ENCODE measurements around the gene CEP44. TPM values are rescaled to one million over a fixed set of nuclear protein-coding genes. Genes with fewer than 3 reads are reported as not detected.

CEP44 gene, protein sequence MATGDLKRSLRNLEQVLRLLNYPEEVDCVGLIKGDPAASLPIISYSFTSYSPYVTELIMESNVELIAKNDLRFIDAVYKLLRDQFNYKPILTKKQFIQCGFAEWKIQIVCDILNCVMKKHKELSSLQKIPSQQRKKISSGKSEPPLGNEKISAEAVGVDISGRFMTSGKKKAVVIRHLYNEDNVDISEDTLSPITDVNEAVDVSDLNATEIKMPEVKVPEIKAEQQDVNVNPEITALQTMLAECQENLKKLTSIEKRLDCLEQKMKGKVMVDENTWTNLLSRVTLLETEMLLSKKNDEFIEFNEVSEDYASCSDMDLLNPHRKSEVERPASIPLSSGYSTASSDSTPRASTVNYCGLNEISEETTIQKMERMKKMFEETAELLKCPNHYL
- 10 to 100 TPM; 19.1 to 21.2 TPM for total RNA-seq

DNA sequence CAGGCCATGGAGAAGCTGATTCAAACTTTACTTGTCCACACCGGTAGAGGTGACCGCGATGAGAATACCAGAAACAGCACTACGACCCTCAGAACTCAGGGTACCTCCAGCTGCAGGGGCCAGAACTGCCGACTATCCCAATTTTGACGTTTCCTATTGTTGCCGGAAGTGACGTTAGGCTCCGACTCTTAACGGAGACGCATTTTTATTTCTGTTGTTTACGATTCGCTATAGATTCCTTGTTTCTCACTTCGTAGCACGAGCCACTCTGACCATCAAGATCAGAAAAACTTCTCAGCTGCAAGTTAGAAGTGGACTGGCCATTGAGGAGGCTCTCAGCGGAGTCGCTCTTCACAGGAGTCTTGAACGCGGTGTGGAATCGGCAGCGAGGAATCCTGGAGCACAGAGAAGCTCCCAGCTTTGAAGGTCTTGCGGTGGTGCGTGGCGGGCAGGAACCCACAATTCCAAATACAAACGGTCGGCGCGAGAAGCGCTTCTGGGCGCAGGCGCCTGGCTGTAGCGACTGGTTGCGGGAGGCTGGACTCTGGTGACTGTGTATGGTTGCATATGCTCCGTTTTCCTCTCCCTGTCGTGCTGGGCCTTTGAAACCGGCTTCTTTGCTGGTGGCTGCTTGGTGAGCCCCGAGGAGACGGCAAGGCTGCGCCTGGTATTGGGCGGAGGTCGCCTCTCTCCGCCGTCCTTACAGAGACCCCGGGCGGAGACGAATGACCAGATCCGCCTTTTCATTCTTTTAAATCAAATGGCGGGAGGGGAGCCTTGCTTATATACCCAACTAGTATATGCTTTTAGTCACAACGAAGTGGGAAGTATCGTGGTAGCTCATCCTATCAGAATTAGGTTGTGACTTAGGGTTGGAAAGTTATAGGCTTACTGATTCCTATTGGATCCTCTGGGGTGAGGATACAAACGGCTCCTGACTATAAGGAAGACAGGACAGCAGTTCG is at the start of gene CEP44, which contains the start of gene FBXO8:
TSS of gene CEP44 (plus strand) at position 405 of the 965 bp plus-strand sequence. CDS start 15,211 bp downstream, outside the sequence.
TSS of gene FBXO8 (minus strand) at position 161 of the 965 bp plus-strand sequence. CDS start 20,575 bp downstream, outside the sequence.
- POLR2A ChIA-PET: interaction anchor here (0.7 to 1.6 kb wide), 11 partner anchors 13 to 239 kb away, joined by 3 to 5 read pairs (median 3); partner anchors contain the start of gene HPGD
- H3K4me1 Mint-ChIP-seq (ENCODE audit: low read depth): peaks cover 61% of the 10 kb centered on the region
- peak; percentile 63 for ATAC-seq

DNA sequence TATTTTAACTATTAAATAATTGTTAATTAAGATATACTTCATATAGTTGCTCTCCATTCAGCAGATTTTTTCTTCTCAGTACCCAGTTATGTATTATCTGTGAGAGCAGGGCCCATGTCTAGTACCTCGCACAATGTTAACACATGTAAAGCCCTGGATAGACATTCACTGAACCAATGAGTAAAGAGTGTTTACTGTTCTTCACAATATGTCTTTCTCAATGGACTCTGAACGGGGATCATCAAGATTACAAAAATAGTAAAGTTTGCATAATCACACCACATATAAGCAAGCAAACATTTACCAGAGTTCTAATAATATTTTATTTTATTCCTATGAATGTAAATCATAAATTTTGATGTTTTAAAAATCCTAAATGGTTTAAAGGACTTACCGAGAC is 47.4 kb upstream of the CEP44 start:
- no peaks in the 10 kb centered on the region for H3K9me3 Mint-ChIP-seq (ENCODE audit: insufficient read depth)
- ATAC-seq: no peak
- no peak for DNase-seq
- no peaks in the 10 kb centered on the region for H3K27me3 Mint-ChIP-seq (ENCODE audit: low read depth)
- no peak overlapping the region for H3K4me3 Mint-ChIP-seq
- H3K4me1 Mint-ChIP-seq (ENCODE audit: low read depth): peaks cover 2% of the 10 kb centered on the region
- CTCF ChIA-PET: no interaction called here
- H3K27ac Mint-ChIP-seq: no peak overlapping the region
- H3K36me3 Mint-ChIP-seq (ENCODE audit: low read depth): no peaks in the 10 kb centered on the region
- POLR2A ChIA-PET: no interaction called here

More for the DNA sequence above, at the start of gene CEP44, which contains the start of gene FBXO8:
- DNase-seq: peak; percentile 71
- peak within 1 kb of the TSS; percentile 99 for H3K4me3 Mint-ChIP-seq
- CTCF ChIA-PET: interaction anchor here (1.4 to 3.0 kb wide), 2 partner anchors 35 to 37 kb away, joined by 3 to 9 read pairs; no protein-coding TSS in a partner anchor
- no peaks in the 10 kb centered on the region for H3K9me3 Mint-ChIP-seq (ENCODE audit: insufficient read depth)
- peaks cover 37% of the 10 kb centered on the region for H3K36me3 Mint-ChIP-seq (ENCODE audit: low read depth)
- peak within 1 kb of the TSS; percentile 100 for H3K27ac Mint-ChIP-seq
- no peaks in the 10 kb centered on the region for H3K27me3 Mint-ChIP-seq (ENCODE audit: low read depth)

DNA sequence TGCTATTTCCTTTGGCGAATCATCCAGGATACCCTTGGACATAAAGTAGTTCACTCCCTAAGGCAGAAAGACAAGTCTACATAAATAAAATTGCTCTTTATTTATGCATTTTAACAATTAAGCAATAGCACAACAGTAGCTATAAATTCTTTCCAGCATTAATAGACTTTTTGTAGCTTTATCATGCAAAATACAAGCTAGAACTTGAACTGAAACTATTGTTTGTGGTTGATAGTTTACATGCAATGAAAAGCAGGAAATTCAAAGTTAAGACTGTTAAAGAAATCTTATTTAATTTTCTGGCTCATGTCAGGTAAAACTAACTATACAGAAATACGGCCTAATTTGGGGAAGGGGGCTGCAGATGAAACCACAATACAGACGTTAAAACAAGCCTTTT is 42.5 kb upstream of the CEP44 start:
- ATAC-seq (no peak), DNase-seq (no peak)
- Mint-ChIP-seq H3K4me1 (ENCODE audit: low read depth) (peaks cover 2% of the 10 kb centered on the region), H3K36me3 (ENCODE audit: low read depth) (no peaks in the 10 kb centered on the region), H3K9me3 (ENCODE audit: insufficient read depth) (no peaks in the 10 kb centered on the region), H3K4me3 (no peak overlapping the region), H3K27ac (no peak overlapping the region), H3K27me3 (ENCODE audit: low read depth) (no peaks in the 10 kb centered on the region)
- ChIA-PET POLR2A (interaction anchor here (1.0 kb wide), 1 partner anchor 43 kb away, joined by 3 read pairs; the partner anchor contains the start of gene CEP44), CTCF (no interaction called here)

DNA sequence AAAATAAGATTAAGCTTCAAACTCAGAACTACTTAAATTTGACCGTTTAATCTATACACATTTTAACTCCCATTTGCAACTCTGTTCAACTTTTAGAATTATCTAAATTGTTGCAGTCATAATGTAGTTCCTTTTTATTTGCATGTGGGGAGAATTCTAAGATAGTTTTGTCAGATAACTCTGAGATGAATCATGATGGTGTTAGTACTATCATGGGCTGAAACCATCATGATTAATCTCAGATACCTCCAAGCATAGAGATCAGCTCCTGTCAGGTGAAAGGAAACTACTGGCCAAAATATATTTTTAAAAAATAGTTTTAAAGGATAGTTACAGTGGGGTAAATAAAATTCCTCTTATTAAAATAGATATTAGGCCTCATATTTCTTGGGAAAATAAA is 39.3 kb upstream of the CEP44 start:
- CTCF ChIA-PET: no interaction called here
- H3K27me3 Mint-ChIP-seq (ENCODE audit: low read depth): no peaks in the 10 kb centered on the region
- POLR2A ChIA-PET: no interaction called here
- H3K36me3 Mint-ChIP-seq (ENCODE audit: low read depth): no peaks in the 10 kb centered on the region
- no peaks in the 10 kb centered on the region for H3K9me3 Mint-ChIP-seq (ENCODE audit: insufficient read depth)
- H3K27ac Mint-ChIP-seq: no peak overlapping the region
- ATAC-seq: no peak
- DNase-seq: no peak
- H3K4me3 Mint-ChIP-seq: no peak overlapping the region
- H3K4me1 Mint-ChIP-seq (ENCODE audit: low read depth): peaks cover 2% of the 10 kb centered on the region

DNA sequence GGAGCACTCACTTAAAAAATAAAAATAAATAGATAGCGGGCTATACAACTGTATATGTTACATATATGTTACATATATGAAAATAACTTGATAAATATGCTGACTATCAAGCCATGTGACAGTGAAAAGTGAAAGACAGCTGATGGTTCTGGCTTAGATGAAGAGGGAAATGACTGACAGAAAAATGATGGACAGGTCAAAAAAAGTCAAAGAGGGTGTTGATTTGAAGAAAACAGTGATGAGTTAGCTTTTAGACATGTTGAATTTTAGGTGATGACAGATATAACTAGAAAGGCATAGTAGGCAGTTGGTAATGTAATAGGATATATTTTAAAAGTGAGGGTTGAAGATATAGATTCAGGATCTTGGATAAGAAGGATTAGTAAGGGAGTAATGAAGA is 38.0 kb upstream of the CEP44 start:
- peaks cover 2% of the 10 kb centered on the region for H3K4me1 Mint-ChIP-seq (ENCODE audit: low read depth)

DNA sequence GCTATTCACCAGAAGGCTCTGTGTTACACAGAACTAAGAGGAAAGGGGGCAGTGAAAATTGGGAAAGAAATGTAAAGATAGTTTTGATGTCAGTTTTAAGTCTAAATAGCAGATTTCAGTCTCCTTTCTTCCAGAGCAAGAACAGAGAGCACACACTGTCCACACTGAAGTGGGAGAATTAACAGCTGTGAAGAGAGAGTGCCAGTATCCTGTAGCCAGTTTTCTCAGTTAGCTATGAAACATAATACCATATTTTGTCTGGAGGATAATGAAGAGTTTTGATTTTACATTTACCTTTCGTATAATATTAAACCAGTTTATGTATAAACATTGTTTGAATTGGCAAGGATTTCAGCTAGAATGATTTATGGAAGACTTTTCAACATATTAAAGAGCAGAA is 35.3 kb upstream of the CEP44 start:
- ATAC-seq (no peak), DNase-seq (no peak)
- no peak overlapping the region for H3K4me3 Mint-ChIP-seq
- POLR2A ChIA-PET: no interaction called here
- no peaks in the 10 kb centered on the region for H3K27me3 Mint-ChIP-seq (ENCODE audit: low read depth)
- CTCF ChIA-PET: no interaction called here
- H3K36me3 Mint-ChIP-seq (ENCODE audit: low read depth): peaks cover 2% of the 10 kb centered on the region
- H3K9me3 Mint-ChIP-seq (ENCODE audit: insufficient read depth): no peaks in the 10 kb centered on the region
- no peak overlapping the region for H3K27ac Mint-ChIP-seq
- peaks cover 3% of the 10 kb centered on the region for H3K4me1 Mint-ChIP-seq (ENCODE audit: low read depth)

More for the DNA sequence above, 38.0 kb upstream of the CEP44 start:
- POLR2A ChIA-PET: interaction anchor here (1.2 kb wide), 1 partner anchor 38 kb away, joined by 4 read pairs; the partner anchor contains the start of genes CEP44 and FBXO8
- CTCF ChIA-PET: no interaction called here
- Mint-ChIP-seq H3K27me3 (ENCODE audit: low read depth) (no peaks in the 10 kb centered on the region), H3K36me3 (ENCODE audit: low read depth) (no peaks in the 10 kb centered on the region), H3K27ac (no peak overlapping the region), H3K9me3 (ENCODE audit: insufficient read depth) (no peaks in the 10 kb centered on the region), H3K4me3 (no peak overlapping the region)
- ATAC-seq: no peak
- DNase-seq: no peak

DNA sequence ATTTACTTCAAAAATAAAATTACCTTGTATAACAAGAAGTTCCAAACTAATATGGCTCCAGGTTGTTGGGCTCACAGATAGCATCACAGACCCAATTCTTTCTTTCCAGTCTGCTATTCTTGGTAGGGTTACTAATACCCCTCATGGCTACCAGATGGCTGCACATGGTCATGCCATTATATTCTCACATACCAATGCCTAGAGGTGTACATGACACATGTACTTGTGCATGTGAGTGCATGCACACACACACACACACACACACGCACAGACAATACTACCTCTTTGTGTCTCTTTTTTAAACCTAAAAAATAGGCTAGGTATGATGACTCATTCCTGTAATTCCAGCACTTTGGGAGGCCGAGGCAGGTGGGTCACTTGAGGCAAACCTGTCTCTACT is 31.3 kb upstream of the CEP44 start:
- H3K4me3 Mint-ChIP-seq: no peak overlapping the region
- no peaks in the 10 kb centered on the region for H3K27me3 Mint-ChIP-seq (ENCODE audit: low read depth)
- ChIA-PET POLR2A (no interaction called here), CTCF (no interaction called here)
- H3K4me1 Mint-ChIP-seq (ENCODE audit: low read depth): peaks cover 3% of the 10 kb centered on the region
- no peak for ATAC-seq
- H3K36me3 Mint-ChIP-seq (ENCODE audit: low read depth): peaks cover 2% of the 10 kb centered on the region
- no peak overlapping the region for H3K27ac Mint-ChIP-seq
- H3K9me3 Mint-ChIP-seq (ENCODE audit: insufficient read depth): no peaks in the 10 kb centered on the region
- no peak for DNase-seq

DNA sequence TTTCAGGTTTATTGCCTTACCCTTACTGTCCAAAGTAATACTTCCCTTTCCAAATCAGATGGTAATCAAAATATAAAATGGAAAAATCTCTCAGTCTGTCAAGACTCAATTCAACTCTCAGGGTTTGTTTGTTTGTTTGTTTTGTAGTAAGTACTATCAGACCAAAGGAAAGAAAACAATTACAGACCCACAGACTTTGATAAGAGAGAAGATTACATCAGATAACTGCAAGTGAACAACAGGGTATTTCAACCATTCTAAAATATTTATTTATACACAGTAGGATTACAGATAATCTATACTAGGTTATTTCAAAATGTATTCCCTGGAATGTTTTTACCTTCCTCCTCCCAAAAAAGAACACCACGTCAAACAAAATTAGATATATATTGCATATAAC is 29.1 kb upstream of the CEP44 start:
- ATAC-seq (no peak), DNase-seq (no peak)
- no peak overlapping the region for H3K27ac Mint-ChIP-seq
- H3K4me3 Mint-ChIP-seq: no peak overlapping the region
- peaks cover 2% of the 10 kb centered on the region for H3K36me3 Mint-ChIP-seq (ENCODE audit: low read depth)
- ChIA-PET CTCF (no interaction called here), POLR2A (no interaction called here)
- H3K4me1 Mint-ChIP-seq (ENCODE audit: low read depth): peaks cover 3% of the 10 kb centered on the region
- H3K9me3 Mint-ChIP-seq (ENCODE audit: insufficient read depth): no peaks in the 10 kb centered on the region
- no peaks in the 10 kb centered on the region for H3K27me3 Mint-ChIP-seq (ENCODE audit: low read depth)

DNA sequence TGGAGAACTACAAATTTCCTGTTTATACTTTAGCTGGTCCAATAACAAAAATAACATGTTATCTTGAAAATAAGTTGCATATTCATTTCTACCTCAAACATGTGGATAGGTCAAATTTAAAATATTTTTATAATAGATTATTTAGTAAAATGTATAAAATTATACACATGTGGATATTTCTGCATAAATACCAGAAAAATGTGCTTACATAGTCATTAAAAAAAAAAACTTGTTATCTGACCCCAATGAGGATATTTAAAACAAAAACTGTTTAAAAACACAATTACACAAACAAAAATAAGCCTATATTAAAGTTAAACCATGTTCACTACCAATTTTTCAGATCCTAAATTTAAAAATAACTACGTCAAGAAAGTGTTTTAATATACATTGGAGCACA is 28.3 kb upstream of the CEP44 start:
- Mint-ChIP-seq H3K9me3 (ENCODE audit: insufficient read depth) (no peaks in the 10 kb centered on the region), H3K36me3 (ENCODE audit: low read depth) (peaks cover 2% of the 10 kb centered on the region), H3K4me1 (ENCODE audit: low read depth) (peaks cover 3% of the 10 kb centered on the region), H3K27ac (no peak overlapping the region), H3K4me3 (no peak overlapping the region), H3K27me3 (ENCODE audit: low read depth) (no peaks in the 10 kb centered on the region)
- ATAC-seq (no peak), DNase-seq (no peak)
- ChIA-PET CTCF (no interaction called here), POLR2A (no interaction called here)

DNA sequence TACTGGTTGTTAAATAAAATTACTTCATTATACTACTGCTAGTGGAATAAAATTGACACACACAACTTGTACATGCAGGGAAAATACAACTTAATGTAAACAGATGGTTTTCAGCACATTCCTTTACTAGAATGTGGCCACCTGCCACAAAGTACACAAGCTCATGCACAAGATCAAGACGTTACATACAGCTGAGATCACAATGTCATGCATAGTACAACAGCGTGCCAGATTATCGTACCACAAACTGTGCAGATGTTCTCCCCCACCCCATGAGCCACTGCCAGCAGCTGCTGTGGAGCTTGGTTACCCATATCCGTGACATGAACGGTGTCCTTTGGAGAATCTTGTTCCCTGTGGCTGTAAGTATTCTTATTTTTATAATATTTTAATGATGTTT is 27.9 kb upstream of the CEP44 start:
- no peaks in the 10 kb centered on the region for H3K9me3 Mint-ChIP-seq (ENCODE audit: insufficient read depth)
- no peak overlapping the region for H3K4me3 Mint-ChIP-seq
- ChIA-PET CTCF (no interaction called here), POLR2A (no interaction called here)
- H3K4me1 Mint-ChIP-seq (ENCODE audit: low read depth): peaks cover 3% of the 10 kb centered on the region
- H3K36me3 Mint-ChIP-seq (ENCODE audit: low read depth): peaks cover 2% of the 10 kb centered on the region
- H3K27ac Mint-ChIP-seq: no peak overlapping the region
- DNase-seq (no peak), ATAC-seq (no peak)
- H3K27me3 Mint-ChIP-seq (ENCODE audit: low read depth): no peaks in the 10 kb centered on the region

DNA sequence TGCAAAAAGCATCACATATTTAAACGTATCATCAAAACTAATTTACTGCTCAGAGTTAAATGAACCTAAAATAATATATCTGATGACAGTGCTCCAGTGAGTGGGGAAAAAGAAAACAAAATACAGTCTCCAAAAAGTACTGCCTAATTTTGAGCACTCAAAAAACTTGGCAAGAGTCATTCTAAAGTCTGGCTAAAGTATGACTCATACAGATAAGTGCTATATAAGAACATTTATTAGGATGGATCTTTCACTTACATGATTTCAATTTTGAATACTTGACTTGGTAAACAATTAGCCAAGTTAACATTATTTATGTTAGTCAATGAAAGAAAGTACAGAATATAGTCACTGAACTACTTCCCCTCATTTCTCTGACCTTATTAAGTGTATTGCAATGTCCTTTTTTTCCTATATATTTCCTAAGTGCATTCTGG is 27.4 kb upstream of the CEP44 start:
- DNase-seq (no peak), ATAC-seq (no peak)
- ChIA-PET CTCF (no interaction called here), POLR2A (no interaction called here)
- Mint-ChIP-seq H3K27me3 (ENCODE audit: low read depth) (no peaks in the 10 kb centered on the region), H3K9me3 (ENCODE audit: insufficient read depth) (no peaks in the 10 kb centered on the region), H3K36me3 (ENCODE audit: low read depth) (peaks cover 2% of the 10 kb centered on the region), H3K27ac (no peak overlapping the region), H3K4me3 (no peak overlapping the region), H3K4me1 (ENCODE audit: low read depth) (peaks cover 3% of the 10 kb centered on the region)

DNA sequence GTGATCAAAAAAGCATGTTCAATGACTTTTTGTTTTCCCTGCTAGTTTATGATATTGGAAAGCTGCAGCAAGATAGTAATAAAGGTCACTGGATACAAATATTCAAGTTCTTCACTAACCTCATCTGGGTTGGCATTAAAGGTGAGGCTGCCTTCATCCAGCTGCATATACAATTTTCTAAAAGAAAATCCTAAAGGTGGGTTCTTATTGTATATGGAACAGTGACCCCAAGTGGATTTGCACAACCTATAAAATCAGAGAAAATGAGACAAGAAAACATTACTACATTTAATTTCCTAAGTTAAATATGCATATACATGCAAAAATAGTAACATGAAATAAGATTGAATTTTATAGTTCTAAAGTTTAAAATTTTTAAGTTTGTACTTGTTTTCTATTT is 24.1 kb upstream of the CEP44 start:
- Mint-ChIP-seq H3K36me3 (ENCODE audit: low read depth) (peaks cover 4% of the 10 kb centered on the region), H3K4me1 (ENCODE audit: low read depth) (no peaks in the 10 kb centered on the region), H3K27ac (no peak overlapping the region), H3K27me3 (ENCODE audit: low read depth) (no peaks in the 10 kb centered on the region), H3K4me3 (no peak overlapping the region), H3K9me3 (ENCODE audit: insufficient read depth) (no peaks in the 10 kb centered on the region)
- ATAC-seq: no peak
- CTCF ChIA-PET: interaction anchor here (1.2 kb wide), 1 partner anchor 37 kb away, joined by 4 read pairs; no protein-coding TSS in a partner anchor
- POLR2A ChIA-PET: no interaction called here
- no peak for DNase-seq

Data from activated CD8-positive, alpha-beta T cell treated with anti-CD3 and anti-CD28 coated beads, Interleukin-2, amount 10 ng/mL, durations not matched to agents 7 days and 5 days (primary cell).